Measurements from ENCODE around the gene SLC6A19.

SLC6A19 gene

DNA sequence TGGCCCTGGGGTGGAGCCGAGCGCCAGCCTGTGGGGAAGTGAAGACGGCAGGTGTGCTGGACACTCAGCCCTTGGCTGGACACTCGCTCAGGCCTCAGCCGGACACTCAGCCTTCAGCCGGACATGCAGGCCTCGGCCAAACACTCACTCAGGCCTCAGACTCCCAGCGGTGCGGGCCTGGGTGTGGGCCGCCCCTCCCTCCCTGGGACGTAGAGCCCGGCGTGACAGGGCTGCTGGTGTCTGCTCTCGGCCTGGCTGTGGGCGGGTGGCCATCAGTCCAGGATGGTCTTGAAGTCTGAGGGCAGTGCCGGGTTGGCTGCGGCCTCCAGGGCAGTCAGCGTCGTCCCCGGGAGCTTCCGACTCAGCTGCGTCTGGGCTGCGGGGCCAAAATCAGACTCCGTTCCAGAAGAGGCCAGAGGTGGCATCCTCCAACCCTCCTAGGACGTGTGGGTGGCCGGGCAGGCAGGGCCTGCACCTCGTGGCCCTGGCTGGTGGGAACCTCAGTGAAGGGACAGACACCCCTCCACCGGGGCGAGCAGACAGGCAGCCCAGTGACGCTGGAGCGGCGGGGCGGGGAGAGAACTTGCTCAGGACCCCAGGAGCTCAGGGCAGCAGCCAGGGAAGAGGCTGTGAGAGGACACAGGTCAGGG, 52.2 kb downstream of the SLC6A19 start:
- no peak overlapping the region for H3K27ac ChIP-seq
- no peak for DNase-seq (ENCODE audit: low spot score)
- H3K4me3 ChIP-seq: no peak overlapping the region
- TF ChIP-seq, protein P1, sequence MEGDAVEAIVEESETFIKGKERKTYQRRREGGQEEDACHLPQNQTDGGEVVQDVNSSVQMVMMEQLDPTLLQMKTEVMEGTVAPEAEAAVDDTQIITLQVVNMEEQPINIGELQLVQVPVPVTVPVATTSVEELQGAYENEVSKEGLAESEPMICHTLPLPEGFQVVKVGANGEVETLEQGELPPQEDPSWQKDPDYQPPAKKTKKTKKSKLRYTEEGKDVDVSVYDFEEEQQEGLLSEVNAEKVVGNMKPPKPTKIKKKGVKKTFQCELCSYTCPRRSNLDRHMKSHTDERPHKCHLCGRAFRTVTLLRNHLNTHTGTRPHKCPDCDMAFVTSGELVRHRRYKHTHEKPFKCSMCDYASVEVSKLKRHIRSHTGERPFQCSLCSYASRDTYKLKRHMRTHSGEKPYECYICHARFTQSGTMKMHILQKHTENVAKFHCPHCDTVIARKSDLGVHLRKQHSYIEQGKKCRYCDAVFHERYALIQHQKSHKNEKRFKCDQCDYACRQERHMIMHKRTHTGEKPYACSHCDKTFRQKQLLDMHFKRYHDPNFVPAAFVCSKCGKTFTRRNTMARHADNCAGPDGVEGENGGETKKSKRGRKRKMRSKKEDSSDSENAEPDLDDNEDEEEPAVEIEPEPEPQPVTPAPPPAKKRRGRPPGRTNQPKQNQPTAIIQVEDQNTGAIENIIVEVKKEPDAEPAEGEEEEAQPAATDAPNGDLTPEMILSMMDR (IDR thresholded peaks at IDR 0.05): no peak

DNA sequence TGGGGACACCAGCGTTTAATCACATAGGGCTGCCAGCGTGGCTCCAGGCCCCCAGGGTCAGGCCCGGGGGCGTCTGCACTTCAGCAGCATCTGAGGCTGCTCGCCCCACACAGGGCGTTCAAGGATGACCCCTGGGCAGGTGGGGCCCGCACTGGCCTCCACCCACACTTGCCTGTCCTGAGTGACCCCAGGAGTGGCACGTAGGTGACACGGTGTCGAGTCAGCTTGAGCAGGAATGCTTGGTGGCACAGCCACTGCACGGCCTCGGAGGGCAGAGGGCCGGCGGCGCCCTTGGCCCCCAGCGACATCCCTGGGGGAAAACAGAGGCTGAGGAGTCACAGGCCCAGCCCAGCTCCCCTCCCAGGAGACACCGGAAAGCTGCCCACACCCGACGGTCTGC, 52.8 kb downstream of the SLC6A19 start:
- Histone ChIP-seq H3K4me3 (no peak overlapping the region), H3K27ac (no peak overlapping the region)
- no peak for DNase-seq (ENCODE audit: low spot score)
- TF ChIP-seq, protein P1 (IDR thresholded peaks at IDR 0.05): no peak

DNA sequence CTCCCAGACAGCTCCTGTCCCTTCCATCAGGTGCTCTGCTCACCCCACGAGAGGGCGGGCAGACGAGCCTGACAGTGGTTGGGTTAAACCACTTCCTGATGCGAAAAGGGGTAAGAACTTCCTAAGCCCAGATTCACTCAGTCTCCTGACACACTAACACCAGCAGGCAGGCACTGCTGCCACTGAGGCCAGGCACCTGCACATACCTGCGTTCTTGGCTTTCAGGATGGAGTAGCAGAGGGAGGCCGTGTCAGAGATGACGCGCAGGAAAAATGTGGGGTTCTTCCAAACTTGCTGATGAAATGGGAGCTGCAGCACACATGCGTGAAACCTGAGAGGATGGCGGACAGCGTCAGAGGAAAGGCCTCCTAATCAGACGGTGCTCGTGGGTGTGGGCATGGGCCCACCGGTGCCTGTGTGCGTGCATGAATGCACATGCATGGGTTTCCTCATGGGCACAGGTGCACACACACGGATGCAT, 53.7 kb downstream of the SLC6A19 start:
- DNase-seq (ENCODE audit: low spot score): no peak
- Histone ChIP-seq H3K4me3 (no peak overlapping the region), H3K27ac (no peak overlapping the region)
- TF ChIP-seq, protein P1 (IDR thresholded peaks at IDR 0.05): no peak

DNA sequence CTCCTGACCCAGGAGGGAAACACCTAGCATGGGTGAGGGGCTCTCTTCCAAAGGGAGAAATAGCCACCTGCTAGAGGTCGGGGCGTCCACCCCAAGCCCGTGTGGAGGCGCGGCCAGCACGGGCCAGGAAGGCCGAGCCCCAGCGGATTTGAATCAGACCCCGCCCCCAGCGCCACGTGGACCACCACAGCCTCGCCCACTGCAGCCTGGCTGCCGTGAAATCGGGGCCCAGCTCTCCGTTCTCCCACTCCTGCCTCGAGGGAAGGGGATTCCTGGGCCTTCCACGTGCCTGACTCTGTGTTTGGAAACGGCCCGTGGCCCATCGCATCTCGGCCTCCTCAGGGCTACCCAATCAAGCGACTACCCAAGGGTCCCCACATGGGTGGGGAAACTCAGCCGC, 55.4 kb downstream of the SLC6A19 start:
- TF ChIP-seq, protein P1 (IDR thresholded peaks at IDR 0.05): no peak

DNA sequence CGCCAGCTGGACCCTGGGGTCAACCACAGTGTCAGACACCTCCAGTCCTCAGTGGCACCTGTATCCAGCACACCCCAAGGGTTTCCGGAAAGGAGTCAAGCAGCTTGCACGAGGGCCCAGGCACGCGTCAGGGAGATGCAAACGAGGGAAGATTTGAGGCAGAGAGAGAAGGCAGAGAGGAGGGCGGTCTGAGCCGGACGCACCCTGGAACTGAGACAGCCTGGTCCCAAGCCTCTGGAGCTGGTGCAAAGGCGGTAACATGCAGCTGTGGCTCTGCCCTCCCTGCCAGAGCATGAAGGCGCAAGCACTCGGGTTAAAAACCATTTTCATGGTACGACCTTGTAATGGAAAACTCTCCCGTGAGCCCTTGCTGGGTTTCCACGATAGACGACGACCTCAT, 56.0 kb downstream of the SLC6A19 start:
- TF ChIP-seq, protein P1 (IDR thresholded peaks at IDR 0.05): no peak

More for the DNA sequence above, 55.4 kb downstream of the SLC6A19 start:
- H3K4me3 ChIP-seq: no peak overlapping the region
- no peak for DNase-seq (ENCODE audit: low spot score)
- H3K27ac ChIP-seq: no peak overlapping the region

DNA sequence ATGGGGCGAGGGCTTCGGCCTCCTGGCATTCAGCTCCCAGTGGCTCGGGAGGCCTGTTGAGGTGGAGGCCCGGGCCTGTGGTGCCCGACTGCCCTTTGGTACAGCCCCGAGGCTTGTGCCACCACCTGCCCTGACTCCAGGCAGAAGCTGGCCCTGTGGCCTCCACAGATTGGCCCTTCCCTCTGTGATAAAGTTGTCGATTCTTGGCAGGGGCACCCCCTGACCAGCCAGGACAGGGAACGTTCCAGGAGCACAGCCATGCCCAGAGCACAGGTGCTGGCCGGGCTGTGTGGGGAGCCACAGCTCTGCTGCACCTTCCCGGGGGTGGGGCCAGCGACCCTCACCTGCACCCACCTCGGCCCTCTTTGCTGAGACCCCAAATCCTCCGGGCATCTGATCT, 56.4 kb downstream of the SLC6A19 start:
- TF ChIP-seq, protein P1 (IDR thresholded peaks at IDR 0.05): no peak
- H3K4me3 ChIP-seq: no peak overlapping the region
- no peak overlapping the region for H3K27ac ChIP-seq
- no peak for DNase-seq (ENCODE audit: low spot score)

More for the DNA sequence above, 56.0 kb downstream of the SLC6A19 start:
- Histone ChIP-seq H3K4me3 (no peak overlapping the region), H3K27ac (no peak overlapping the region)
- DNase-seq (ENCODE audit: low spot score): no peak

DNA sequence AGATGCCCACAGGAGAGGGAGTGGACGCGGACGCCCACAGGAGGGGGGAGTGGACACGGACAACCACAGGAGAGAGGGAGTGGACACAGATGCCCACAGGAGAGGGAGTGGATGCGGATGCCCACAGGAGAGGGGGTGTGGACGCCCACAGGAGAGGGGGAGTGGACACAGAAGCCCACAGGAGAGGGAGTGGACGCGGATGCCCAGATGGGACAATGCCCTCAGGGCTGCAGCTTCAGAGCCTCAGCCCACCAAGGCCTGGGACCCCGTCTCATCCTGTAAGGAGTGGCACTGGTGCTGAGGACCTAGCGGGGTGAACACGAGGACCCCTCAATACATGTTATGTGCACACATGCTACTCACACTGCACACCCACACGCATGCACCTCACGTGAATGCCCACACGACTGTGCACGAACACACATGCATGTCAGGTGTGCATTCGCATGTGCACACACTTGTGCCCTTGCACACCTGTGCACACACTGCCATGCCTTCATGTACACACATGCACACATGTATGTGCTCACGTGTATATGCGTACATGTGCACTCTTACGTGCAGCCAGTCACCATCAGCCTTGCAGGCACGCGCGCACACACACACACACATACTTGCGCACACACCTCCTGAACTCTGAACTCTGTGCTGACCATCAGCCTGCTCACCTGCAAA, 58.5 kb downstream of the SLC6A19 start:
- TF ChIP-seq, protein P1 (IDR thresholded peaks at IDR 0.05): no peak
- Histone ChIP-seq H3K4me3 (no peak overlapping the region), H3K27ac (no peak overlapping the region)
- no peak for DNase-seq (ENCODE audit: low spot score)

All from coronary artery (tissue), 2 donors.